ENCODE results near the gene TMC8.

TMC8 gene

DNA sequence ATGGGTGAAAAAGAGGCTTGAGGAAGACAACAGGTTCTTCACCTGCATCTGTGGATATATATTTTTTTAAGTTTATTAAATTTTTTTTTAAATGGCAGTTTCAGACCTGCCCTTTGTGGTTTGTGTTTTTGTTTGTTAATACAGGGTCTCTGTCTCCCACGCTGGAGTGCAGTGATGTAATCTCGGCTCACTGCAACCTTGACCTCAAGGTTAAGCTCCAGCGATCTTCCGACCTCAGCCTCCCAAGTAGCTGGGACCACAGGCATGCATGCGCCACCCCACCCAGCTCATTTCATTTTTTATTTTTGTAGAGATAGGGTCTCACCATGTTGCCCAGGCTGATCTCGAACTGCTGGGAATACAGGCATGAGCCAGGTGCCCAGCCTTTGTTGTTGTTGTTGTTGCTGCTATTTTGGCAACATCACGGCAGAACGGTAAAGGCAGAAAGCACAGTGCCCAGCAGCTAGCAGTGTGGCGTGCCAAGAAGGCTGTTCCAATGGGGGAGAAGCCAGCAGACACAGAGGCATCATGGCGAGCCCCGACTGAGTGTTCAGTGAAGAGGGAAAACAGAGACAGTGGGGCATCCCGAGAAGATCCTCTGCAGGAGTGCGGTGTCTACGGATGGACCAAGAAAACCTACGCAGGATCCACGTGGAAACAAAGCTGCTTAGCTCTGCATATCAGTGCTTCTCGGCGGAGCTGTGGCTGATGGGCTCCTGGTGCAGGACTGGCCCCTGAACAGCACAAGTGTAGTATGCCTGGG, 21.7 kb upstream of the TMC8 start:
- no peak overlapping the region for H3K4me3 ChIP-seq (ENCODE audit: low read depth, low read length)
- TF ChIP-seq, protein P1, sequence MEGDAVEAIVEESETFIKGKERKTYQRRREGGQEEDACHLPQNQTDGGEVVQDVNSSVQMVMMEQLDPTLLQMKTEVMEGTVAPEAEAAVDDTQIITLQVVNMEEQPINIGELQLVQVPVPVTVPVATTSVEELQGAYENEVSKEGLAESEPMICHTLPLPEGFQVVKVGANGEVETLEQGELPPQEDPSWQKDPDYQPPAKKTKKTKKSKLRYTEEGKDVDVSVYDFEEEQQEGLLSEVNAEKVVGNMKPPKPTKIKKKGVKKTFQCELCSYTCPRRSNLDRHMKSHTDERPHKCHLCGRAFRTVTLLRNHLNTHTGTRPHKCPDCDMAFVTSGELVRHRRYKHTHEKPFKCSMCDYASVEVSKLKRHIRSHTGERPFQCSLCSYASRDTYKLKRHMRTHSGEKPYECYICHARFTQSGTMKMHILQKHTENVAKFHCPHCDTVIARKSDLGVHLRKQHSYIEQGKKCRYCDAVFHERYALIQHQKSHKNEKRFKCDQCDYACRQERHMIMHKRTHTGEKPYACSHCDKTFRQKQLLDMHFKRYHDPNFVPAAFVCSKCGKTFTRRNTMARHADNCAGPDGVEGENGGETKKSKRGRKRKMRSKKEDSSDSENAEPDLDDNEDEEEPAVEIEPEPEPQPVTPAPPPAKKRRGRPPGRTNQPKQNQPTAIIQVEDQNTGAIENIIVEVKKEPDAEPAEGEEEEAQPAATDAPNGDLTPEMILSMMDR (IDR thresholded peaks at IDR 0.05; ENCODE audit: control insufficient read depth, extremely low read depth, insufficient read depth), result no peak
- DNase-seq (ENCODE audit: low read depth), result no peak

DNA sequence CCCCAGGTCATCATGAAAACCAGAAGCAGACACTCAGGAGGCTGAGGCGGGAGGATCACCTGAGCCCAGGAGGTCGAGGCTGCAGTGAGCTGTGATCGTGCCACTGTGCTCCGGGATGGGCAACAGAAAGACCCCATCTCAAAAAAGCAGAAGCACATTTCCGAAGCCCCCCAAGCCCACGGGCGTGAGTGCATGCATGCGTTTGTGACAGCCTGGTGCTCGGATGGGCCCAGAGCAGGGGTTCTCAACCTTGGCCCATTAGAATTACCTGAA, 21.1 kb upstream of the TMC8 start:
- DNase-seq (ENCODE audit: low read depth), result no peak
- H3K4me3 ChIP-seq (ENCODE audit: low read depth, low read length), result no peak overlapping the region
- TF ChIP-seq, protein P1 (IDR thresholded peaks at IDR 0.05; ENCODE audit: control insufficient read depth, extremely low read depth, insufficient read depth), result no peak

DNA sequence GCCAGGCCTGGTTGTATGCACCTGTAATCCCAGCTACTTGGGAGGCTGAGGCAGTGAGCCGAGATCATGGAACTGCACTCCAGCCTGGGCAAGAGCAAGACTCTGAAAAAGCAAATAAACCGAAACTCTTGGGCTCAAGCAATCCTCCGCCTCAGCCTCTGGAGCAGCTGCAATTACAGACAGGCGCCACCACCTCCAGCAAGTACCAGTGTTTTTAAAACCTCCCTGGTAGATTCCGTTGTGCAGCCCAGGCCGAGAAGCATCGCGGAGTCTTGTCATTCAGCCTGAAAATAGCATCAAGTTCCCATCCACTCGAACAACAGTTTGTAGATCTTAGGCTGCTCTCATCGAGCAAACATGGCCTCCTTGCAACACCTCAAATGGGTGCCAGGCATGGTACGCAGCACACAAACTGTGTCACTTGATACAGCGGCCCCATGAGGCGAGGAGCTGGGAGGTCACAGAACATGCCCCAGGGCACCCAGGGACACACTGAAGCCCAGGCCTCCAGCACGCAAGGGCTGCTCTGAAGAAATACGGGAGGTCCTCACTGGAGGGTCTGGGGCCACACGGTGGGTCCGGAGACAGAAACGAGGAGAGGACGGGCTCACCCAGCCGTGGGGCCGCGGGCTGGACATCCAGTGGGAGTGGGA, 20.1 kb upstream of the TMC8 start:
- TF ChIP-seq, protein P1 (IDR thresholded peaks at IDR 0.05; ENCODE audit: control insufficient read depth, extremely low read depth, insufficient read depth), result no peak
- DNase-seq (ENCODE audit: low read depth), result no peak

DNA sequence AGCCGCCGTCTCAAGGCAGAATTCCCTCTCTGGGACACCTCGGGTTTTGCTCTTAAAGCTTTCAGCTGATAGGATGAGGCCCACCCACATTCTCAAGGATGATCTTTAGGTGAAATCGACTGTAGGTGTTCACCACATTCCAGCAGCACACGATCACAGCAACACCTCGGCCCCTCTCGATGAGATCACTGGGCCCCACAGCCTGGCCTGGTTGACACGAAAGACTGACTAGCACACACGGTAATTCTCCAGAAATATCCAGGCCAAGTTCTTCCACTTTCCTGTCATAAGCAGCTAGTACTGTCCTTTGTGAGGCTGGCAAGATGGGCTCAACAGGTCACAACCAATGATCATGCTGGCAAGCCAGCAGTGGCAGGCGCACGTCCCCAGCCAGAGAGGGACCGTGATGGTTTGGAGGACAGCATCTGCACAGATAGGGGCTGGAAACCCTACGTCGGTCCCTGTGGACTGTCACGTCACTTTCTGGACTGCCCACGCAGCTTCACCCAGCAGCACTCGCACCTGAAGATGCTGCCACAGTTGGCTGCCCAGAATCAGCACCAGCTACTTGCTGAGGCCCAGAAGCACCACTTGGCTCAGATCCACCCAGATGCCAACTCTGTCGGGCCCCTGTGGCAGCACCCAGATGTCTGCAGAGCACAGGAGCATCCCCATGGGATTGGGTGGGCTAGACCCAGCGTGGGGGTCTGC, 19.4 kb upstream of the TMC8 start:
- H3K4me3 ChIP-seq (ENCODE audit: low read depth, low read length), result no peak overlapping the region
- TF ChIP-seq, protein P1 (IDR thresholded peaks at IDR 0.05; ENCODE audit: control insufficient read depth, extremely low read depth, insufficient read depth), result no peak
- no peak for DNase-seq (ENCODE audit: low read depth)

More for the DNA sequence above, 20.1 kb upstream of the TMC8 start:
- no peak overlapping the region for H3K4me3 ChIP-seq (ENCODE audit: low read depth, low read length)

DNA sequence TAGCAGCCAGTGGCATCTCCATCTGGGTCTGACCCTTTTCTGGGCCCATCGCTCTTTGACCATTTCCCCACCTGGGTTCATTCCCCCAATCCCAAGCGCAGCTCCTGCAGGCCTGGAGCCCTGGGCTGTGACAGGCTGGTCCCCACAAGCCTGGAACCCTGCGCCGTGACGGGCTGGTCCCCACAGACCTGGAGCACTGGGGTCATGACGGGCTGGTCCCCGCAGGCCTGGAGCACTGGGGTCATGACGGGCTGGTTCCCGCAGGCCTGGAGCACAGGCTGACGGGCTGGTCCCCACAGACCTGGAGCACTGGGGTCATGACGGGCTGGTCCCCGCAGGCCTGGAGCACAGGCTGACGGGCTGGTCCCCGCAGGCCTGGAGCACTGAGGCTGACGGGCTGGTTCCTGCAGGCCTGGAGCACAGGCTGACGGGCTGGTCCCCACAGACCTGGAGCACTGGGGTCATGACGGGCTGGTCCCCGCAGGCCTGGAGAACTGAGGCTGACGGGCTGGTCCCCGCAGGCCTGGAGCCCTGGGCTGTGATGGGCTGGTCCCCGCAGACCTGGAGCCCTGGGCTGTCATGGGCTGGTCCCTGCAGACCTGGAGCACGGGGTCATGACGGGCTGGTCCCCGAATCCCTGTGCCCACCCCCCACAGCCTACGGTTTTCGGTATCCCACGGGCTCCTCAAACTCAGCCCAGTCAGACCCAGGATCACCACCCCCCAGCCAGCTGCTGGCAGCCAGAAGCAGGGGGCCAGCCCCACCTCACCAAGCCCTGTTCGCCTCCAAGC, 18.6 kb upstream of the TMC8 start:
- no peak overlapping the region for H3K4me3 ChIP-seq (ENCODE audit: low read depth, low read length)
- TF ChIP-seq, protein P1 (IDR thresholded peaks at IDR 0.05; ENCODE audit: control insufficient read depth, extremely low read depth, insufficient read depth), result no peak
- no peak for DNase-seq (ENCODE audit: low read depth)

DNA sequence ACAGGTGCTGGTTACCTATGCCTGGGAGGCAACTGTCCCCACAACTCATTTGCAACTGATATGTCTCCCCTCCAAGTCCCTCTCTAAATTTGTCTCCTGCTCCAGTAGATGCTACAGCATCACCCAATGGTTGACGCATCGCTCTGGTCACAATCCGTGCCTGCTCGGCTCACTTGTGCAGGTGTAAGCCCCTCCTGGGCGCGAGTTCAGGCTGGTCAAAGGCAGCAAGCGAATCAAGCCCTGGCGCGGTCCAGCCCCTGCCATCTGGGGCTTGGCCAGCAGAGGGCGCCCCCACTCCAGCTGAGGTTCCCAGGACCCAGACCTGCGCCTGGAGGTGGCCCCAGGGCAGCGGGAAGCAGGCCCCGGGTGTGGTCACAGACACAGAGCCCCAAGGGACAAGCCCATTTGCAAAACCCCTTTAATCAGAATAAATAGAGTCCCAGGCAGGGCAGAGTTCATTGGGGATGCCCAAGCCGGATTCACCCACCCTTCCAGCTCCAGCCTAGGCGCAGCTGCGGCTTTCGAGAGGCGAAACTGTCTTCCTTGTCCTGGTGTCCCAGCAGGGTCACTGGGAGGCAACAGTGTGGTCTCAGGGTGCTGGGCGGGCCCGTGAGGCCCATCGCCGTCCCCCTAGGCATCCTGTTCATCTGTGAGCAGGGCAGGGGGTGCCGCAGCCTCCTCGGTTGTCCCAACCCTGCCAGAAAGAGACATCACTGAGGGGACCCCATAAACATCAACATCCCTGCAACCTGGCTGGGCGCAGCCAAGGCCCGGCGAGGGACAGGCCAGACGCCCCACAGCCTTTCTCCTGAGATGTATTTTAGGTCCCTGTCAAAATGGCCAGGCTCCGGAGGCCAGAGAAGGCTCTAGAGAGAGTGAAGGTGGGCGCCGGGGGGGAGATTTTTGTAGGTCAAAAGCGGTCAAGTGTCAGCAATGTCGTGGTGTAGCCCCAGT, 17.8 kb upstream of the TMC8 start:
- no peak for DNase-seq (ENCODE audit: low read depth)

More for the DNA sequence above, 17.8 kb upstream of the TMC8 start:
- TF ChIP-seq, protein P1 (IDR thresholded peaks at IDR 0.05; ENCODE audit: control insufficient read depth, extremely low read depth, insufficient read depth), result peak; percentile 99
- no peak overlapping the region for H3K4me3 ChIP-seq (ENCODE audit: low read depth, low read length)
